HCT116 (cell line): ENCODE measurements around the gene PVRIG. TPM values are rescaled to one million over a fixed set of nuclear protein-coding genes. Genes with fewer than 3 reads are reported as not detected.

ENCODE experiments used
- ATAC-seq: fragments of 200-7000 bp; cut with Tn5 transposase; 2 replicates; pipeline ENCODE4 v1.9.1; 2020; ENCODE audit warnings: mild to moderate bottlenecking, moderate library complexity
- BruUV-seq: library from RNA; stranded (reverse); fragments of 400-500 nt; replicated peaks from 2 replicates; lab custom pipeline; 2021; lab: Mats Ljungman, UMichigan
- CTCF ChIA-PET: fragments of 300-600 bp; sonication (Branson Sonifier 250); formaldehyde crosslinking; loops from one replicate; lab custom pipeline; 2021; ENCODE audit warnings: antibody characterized with exemption; lab: Charles Lee
- POLR2A ChIA-PET: fragments of 300-600, 350-600 bp; sonication (Branson Sonifier 250); formaldehyde crosslinking; loops from one replicate; lab custom pipeline; 2021; ENCODE audit warnings: antibody characterized with exemption; lab: Charles Lee
- RAD21 ChIA-PET, 2 experiments: fragments of 300-600 bp; sonication (Branson Sonifier 250); formaldehyde crosslinking; loops; one replicate each; lab custom pipeline; 2023; ENCODE audit warnings: low total read pairs in 2 of 2; ENCODE audit not compliant: uncharacterized antibody in 2 of 2, unreplicated experiment in 2 of 2, low non-redundant PET in 1 of 2; lab: Charles Lee
- DNase-seq: peaks from one replicate; pipeline ENCODE4 v3.0.0-alpha.2; 2010; ENCODE audit warnings: low read depth, low spot score
- H2AFZ ChIP-seq: fragments of 200-600 bp; shearing (Covaris generic), sonication (generic); 2 replicates; pipeline ENCODE4 v1.6.1; 2017; ENCODE audit warnings: low read depth, mixed run types, mixed read lengths, antibody characterized with exemption, low read length; ENCODE audit not compliant: poor library complexity, severe bottlenecking
- H3K27ac ChIP-seq: 2 replicates; pipeline ENCODE4 v1.5.1; 2012; ENCODE audit warnings: low read depth, low read length
- H3K27me3 ChIP-seq: fragments of 200-600 bp; sonication (generic); 2 replicates; pipeline ENCODE4 v1.6.1; 2016; ENCODE audit warnings: mixed run types, low read length, mixed read lengths; ENCODE audit not compliant: insufficient read depth
- H3K36me3 ChIP-seq, 2 experiments: fragments of 200-500 bp in 1 of 2; fragments of 200-600 bp in 1 of 2; sonication (Bioruptor generic) in 1 of 2; sonication (generic) in 1 of 2; 2 replicates each; pipeline versions ENCODE4 v1.5.1 to v1.6.1; 2014 to 2016; ENCODE audit warnings: low read length in 2 of 2, inconsistent platforms in 1 of 2, mixed read lengths in 1 of 2, mixed run types in 1 of 2; ENCODE audit not compliant: insufficient read depth in 2 of 2, control insufficient read depth in 1 of 2
- H3K4me1 ChIP-seq, 2 experiments: fragments of 200-600 bp in 1 of 2; sonication (generic) in 1 of 2; 2 replicates each; pipeline versions ENCODE4 v1.5.1 to v1.6.1; 2012 to 2017; ENCODE audit warnings: low read length in 2 of 2, inconsistent platforms in 1 of 2, mild to moderate bottlenecking in 1 of 2, mixed read lengths in 1 of 2, mixed run types in 1 of 2, moderate library complexity in 1 of 2; ENCODE audit not compliant: insufficient read depth in 2 of 2, control insufficient read depth in 1 of 2
- H3K4me2 ChIP-seq: fragments of 200-600 bp; sonication (generic); 2 replicates; pipeline ENCODE4 v1.6.1; 2017; ENCODE audit warnings: mixed run types, low read length, mixed read lengths
- H3K4me3 ChIP-seq, 2 experiments: fragments of 200-600 bp in 1 of 2; sonication (generic) in 1 of 2; replicated peaks in 1 of 2; 2 replicates each; pipeline ENCODE4 v1.5.1; 2011 to 2016; ENCODE audit warnings: low read length in 2 of 2, control low read depth in 1 of 2, low read depth in 1 of 2, mild to moderate bottlenecking in 1 of 2, mixed read lengths in 1 of 2, mixed run types in 1 of 2
- H3K79me2 ChIP-seq: fragments of 200-600 bp; sonication (generic); 2 replicates; pipeline ENCODE4 v1.6.1; 2017; ENCODE audit warnings: mild to moderate bottlenecking, mixed run types, low read length, moderate library complexity, mixed read lengths; ENCODE audit not compliant: insufficient read depth
- H3K9ac ChIP-seq: fragments of 200-600 bp; sonication (generic); 2 replicates; pipeline ENCODE4 v1.6.1; 2016; ENCODE audit warnings: low read length, mixed read lengths
- H3K9me2 ChIP-seq: fragments of 200-600 bp; sonication (generic), shearing (Covaris generic); 2 replicates; pipeline ENCODE4 v1.6.1; 2017; ENCODE audit warnings: mixed run types, mild to moderate bottlenecking, moderate library complexity; ENCODE audit not compliant: insufficient read depth
- H3K9me3 ChIP-seq, 2 experiments: fragments of 200-500 bp in 1 of 2; fragments of 200-600 bp in 1 of 2; sonication (Bioruptor generic) in 1 of 2; sonication (generic) in 1 of 2; 2 replicates each; pipeline ENCODE4 v1.6.1; 2014 to 2017; ENCODE audit warnings: low read length in 2 of 2, mixed read lengths in 2 of 2, inconsistent platforms in 1 of 2, low read depth in 1 of 2, mild to moderate bottlenecking in 1 of 2, mixed run types in 1 of 2, moderate library complexity in 1 of 2; ENCODE audit not compliant: control insufficient read depth in 1 of 2, insufficient read depth in 1 of 2
- H4K20me1 ChIP-seq: fragments of 200-600 bp; sonication (generic), shearing (Covaris generic); 2 replicates; pipeline ENCODE4 v1.6.1; 2017; ENCODE audit warnings: mixed run types, mild to moderate bottlenecking, moderate library complexity; ENCODE audit not compliant: insufficient read depth
- CBX3 ChIP-seq: IDR thresholded peaks from 2 replicates; pipeline ENCODE4 v1.6.1; 2012; ENCODE audit warnings: low read depth
- CTCF ChIP-seq, 3 experiments: fragments of 200-600 bp in 1 of 3; sonication (generic) in 1 of 3; IDR thresholded peaks in 2 of 3; conservative IDR thresholded peaks in 1 of 3; 2 replicates each; pipeline ENCODE4 v1.5.1; 2012 to 2017; ENCODE audit warnings: low read depth in 2 of 3, low read length in 2 of 3, antibody characterized with exemption in 1 of 3, borderline replicate concordance in 1 of 3, control low read depth in 1 of 3, mild to moderate bottlenecking in 1 of 3, mixed read lengths in 1 of 3, mixed run types in 1 of 3, moderate library complexity in 1 of 3; ENCODE audit not compliant: insufficient read depth in 1 of 3
- JUND ChIP-seq: IDR thresholded peaks from 2 replicates; pipeline ENCODE4 v1.6.1; 2012
- POLR2AphosphoS5 ChIP-seq: IDR thresholded peaks from 2 replicates; pipeline ENCODE4 v1.6.1; 2011; ENCODE audit warnings: mild to moderate bottlenecking, low read depth, low read length, moderate library complexity
- REST ChIP-seq: IDR thresholded peaks from 2 replicates; pipeline ENCODE4 v1.6.1; 2012; ENCODE audit warnings: low read depth
- YY1 ChIP-seq: IDR thresholded peaks from 2 replicates; pipeline ENCODE4 v1.6.1; 2011; ENCODE audit warnings: low read length, low read depth, moderate library complexity, mild to moderate bottlenecking; ENCODE audit not compliant: insufficient replicate concordance; ENCODE audit errors: extremely low read depth
- intact Hi-C: fragments of 100-400 bp; cut with micrococcal nuclease; formaldehyde crosslinking; loops from 2 replicates; pipeline ENCODE4 v1.10.0; 2022
- total RNA-seq: library from RNA; stranded (reverse); gene quantifications from one replicate; pipeline ENCODE4 v1.2.1, GENCODE V29; 2021; ENCODE audit not compliant: unreplicated experiment

PVRIG gene
- total RNA-seq, 1 experiment from 2014 or later, result 0.30 TPM

GRCh38 chr7:100176096-100177044 lies 43.4 kb upstream of the PVRIG start:
- Histone ChIP-seq H2AFZ (no peak overlapping the region), H3K4me3 (peak overlapping the region; percentile 72 to 85), H3K9me2 (no peaks in the 10 kb centered on the region), H3K9ac (peak overlapping the region; percentile 65), H3K4me1 (peaks cover 3 to 12% of the 10 kb centered on the region in 2 experiments; a peak in 2 of 4 replicates), H3K36me3 (no peaks in the 10 kb centered on the region), H3K27me3 (no peaks in the 10 kb centered on the region), H4K20me1 (no peaks in the 10 kb centered on the region), H3K9me3 (no peaks in the 10 kb centered on the region), H3K79me2 (no peaks in the 10 kb centered on the region), H3K4me2 (peak overlapping the region; percentile 91), H3K27ac (peak overlapping the region; percentile 32; the same call in 1 of the 2 replicates)
- TF ChIP-seq YY1 (no peak), CTCF (IDR thresholded peaks at IDR 0.05 in 2 of 3, conservative IDR thresholded peaks at IDR 0.05 in 1 of 3; ENCODE audit: borderline replicate concordance in 1 of 3, insufficient read depth in 1 of 3, low read depth in 2 of 3, low read length in 2 of 3) (no peak), JUND (no peak), CBX3 (no peak), POLR2AphosphoS5 (no peak), REST (no peak)
- ATAC-seq (no peak), DNase-seq (no peak)
- ChIA-PET CTCF (interaction anchor here (0.7 to 1.8 kb wide), 3 partner anchors 13 to 41 kb away, joined by 3 to 11 read pairs (median 3); no protein-coding TSS in a partner anchor), RAD21 (interaction anchor here in 1 of 2 experiments (0.6 kb wide), 1 partner anchor 123 kb away, joined by 5 read pairs; no protein-coding TSS in a partner anchor), POLR2A (interaction anchor here (1.0 to 1.4 kb wide), 3 partner anchors 10 to 28 kb away, joined by 4 to 7 read pairs (median 4); partner anchors contain the start of gene LAMTOR4)
- BruUV-seq, result TSS peak; percentile 69
- intact Hi-C loops, result no loop called here
